Right ventricle myocardium inferior (tissue), 1 donor: Measurements from ENCODE around the gene DAD1. TPM values are rescaled to one million over a fixed set of nuclear protein-coding genes. Genes with fewer than 3 reads are reported as not detected.
A peak's percentile ranks its signal among the peaks of the same experiment; 100 is the strongest.
"Not testable (repeated sequence)": the region's sequence is repeated elsewhere in the genome, so short reads cannot be mapped to it uniquely, and the experiment has no call there.

Source experiments
- ATAC-seq: fragments of 200-7000 bp; cut with Tn5 transposase; one replicate; pipeline ENCODE4 v1.9.1; 2020; ENCODE audit warnings: mild to moderate bottlenecking, moderate library complexity
- DNase-seq: peaks from one replicate; pipeline ENCODE4 v3.0.0; 2021; ENCODE audit errors: missing footprints
- intact Hi-C: fragments of 100-400 bp; cut with DNase I; formaldehyde crosslinking; loops from one replicate; pipeline ENCODE4 v1.11.0; 2022
- total RNA-seq: library from RNA; stranded (reverse); fragmentation: NEBNext Ultra II Directional; extraction: Animal tissue kit (Norgen Biotek cat#: 25700); gene quantifications from one replicate; pipeline ENCODE4 v1.2.1, GENCODE V29; 2021
- donor health status: DM: no; HTN: yes; CAD: no; lungs with severe emphysema.

The DAD1 gene
- total RNA-seq, 1 donor from 2014 or later: 143 TPM

DNA sequence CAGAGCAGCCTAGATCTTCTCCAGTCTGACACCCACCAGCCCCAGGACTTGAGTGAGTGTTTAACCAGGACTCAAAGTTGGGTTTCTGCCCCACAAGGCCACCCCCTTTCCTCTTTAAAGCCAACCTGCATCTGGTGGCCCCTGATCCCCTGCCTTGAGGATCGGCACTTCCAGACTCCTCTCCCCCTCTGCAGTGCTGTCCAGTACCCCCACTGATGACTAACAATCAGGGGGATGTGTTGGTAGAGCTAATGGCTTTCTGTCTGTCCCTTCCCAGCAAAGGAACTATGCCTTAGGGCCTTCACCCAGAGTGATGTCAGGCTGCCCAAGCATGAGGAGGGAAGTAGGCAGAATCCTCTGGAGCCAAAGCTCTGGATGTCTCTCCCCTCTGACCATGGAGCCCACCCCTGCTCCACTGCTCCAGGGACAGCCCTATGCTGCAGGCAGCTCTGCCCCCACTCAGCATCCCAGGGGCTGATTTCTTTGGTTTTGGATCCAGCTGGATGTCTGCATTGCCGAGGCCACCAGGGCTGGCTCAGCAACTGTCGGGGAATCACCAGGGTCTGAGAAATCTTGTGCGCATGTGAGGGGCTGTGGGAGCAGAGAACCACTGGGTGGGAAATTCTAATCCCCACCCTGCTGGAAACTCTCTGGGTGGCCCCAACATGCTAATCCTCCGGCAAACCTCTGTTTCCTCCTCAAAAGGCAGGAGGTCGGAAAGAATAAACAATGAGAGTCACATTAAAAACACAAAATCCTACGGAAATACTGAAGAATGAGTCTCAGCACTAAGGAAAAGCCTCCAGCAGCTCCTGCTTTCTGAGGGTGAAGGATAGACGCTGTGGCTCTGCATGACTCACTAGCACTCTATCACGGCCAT lies 42.9 kb downstream of the DAD1 start:
- intact Hi-C loops: no loop called here
- DNase-seq (no peak), ATAC-seq (no peak)

DNA sequence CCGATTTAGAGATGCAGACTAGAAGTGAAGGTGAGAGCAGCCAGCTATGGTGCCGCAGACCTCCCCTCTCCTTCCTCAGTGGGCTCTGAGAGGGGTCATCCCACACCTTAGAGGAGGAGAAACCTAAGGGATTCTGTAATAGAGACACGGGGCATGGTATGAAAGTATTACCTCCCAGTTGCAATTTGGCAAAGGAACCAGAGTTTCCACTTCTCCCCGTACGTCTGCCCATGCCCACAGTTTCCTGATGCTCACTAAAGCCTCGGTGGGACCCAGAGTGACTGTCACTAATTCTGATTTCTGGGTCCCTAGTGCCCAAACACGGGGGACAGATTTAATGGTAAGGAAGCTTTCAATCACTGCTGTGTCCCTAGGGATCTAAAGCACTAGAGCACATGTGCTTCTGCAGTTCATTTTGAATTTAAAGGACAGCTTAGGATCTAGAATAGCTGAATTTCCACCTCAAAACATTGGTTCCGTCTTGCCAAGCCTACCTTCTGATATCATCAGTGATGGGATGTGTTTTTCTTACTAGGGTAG lies 44.1 kb downstream of the DAD1 start:
- ATAC-seq (no peak), DNase-seq (no peak)
- intact Hi-C loops: no loop called here

DNA sequence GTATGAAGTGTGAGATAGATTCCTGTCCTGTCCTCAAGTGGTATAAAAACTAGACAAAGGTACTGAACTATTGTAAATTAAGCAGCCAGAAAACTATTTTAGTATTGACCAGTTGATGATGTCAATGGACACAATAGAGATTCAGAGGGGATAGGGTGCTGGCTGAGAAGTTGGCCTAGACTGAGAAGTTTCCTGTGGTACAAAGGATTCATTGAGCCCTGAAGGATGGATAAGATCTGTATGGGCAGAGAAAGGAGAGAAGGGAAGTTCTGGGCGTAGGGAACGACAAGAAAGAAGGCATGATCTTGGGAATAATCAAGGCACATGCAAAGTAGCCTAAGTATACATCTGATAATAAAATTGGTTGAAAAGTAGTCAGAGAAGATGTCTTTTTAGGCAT lies 44.6 kb downstream of the DAD1 start:
- DNase-seq (no peak), ATAC-seq (no peak)
- intact Hi-C loops: no loop called here

DNA sequence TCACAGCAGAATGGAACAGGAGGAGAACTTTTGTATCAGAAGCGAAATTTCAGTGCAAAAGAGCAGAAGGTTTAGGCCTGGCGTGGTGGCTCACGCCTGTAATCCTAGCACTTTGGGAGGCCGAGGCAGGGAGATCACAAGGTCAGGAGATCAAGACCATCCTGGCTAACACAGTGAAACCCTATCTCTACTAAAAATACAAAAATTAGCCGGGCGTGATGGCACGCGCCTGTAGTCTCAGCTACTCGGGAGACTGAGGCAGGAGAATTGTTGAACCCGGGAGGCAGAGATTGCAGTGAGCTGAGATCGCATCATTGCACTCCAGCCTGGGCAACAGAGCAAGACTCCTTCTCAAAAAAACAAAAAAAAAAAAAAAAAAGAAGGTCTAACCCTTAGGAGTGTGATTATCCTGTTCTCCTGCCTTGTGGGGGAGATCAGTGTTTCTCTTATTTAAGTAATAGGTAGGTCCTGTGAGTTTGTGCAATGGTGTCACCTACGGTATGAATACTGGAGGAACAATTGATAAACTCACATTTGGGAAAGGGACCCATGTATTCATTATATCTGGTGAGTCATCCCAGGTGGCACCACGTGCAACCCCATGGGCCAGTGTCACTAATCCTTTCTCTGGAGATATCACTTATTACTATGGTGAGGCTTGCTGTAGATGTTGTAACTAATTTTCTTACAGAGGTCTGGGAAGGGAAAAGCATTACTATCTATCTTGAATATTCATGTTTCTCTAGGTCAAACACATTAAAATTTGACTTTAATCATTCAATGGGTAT lies 45.3 kb downstream of the DAD1 start:
- DNase-seq, ATAC-seq, intact Hi-C loops: not testable (repeated sequence)

DNA sequence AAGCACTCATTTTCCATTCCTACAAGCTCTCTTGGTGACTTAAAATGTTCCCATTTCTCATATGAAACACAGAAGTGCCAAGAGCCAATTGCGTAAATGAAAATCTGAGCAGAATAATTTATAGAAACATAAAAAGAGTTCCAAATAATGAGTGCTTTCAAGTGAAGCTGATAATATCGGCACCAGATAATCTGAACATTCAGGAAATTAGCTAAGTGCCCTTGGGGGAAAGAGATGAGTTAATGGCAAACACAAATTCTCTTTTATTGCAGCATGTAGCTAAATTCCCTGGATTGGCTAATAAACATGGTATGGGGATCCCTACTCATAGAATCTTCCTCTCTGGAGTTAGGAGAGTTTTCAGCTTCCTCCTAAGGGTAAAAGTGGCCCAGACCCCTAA lies 46.7 kb downstream of the DAD1 start:
- ATAC-seq: no peak
- intact Hi-C loops: no loop called here

DNA sequence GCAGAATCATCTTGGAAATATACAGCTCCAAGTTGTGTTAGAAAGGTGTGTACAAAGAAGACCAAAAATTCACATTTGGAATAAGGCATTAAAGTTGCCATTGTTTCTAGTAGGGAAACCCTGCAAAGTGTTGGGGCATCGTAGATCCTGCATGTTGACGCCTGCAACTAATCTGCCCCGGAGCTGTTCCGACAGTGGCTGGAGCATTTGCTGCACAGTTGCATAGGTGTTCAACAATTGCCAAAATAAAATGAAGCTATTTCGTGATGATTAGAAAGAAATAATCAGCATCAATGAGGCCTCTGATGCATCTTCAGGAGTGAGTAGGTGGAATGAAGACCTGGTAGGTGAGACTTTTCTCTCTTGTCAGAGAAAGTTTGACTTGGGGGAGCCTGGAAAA lies 47.3 kb downstream of the DAD1 start:
- ATAC-seq (no peak), DNase-seq (no peak)
- intact Hi-C loops: no loop called here

More for the DNA sequence above, 46.7 kb downstream of the DAD1 start:
- DNase-seq: no peak

DNA sequence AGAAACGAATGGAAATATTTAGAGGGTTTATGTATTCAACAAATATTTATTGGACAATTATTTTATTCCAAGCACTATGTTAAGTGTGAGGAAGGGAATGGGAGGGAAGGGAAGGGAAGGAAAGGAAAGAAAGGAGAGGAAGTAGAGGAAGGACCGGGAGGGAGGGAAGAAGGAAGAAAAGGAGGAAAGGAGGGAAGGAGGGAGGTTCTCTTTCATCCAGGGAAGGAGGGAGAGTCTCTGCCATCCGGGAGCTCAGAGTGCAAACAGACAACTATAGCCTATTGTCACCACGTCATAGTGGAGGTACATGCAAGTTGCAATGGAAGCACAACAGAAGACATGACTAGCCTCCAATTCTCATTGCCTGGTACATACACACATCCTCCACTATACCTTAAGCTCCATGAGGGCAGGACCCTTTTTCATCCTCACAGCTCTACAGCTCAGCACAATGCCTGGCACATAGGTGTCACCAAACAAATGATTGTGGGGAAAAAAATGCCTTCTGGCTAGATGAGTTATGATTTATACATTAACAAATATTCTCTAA lies 48.1 kb downstream of the DAD1 start:
- no peak for DNase-seq
- ATAC-seq: no peak
- intact Hi-C loops: no loop called here

DNA sequence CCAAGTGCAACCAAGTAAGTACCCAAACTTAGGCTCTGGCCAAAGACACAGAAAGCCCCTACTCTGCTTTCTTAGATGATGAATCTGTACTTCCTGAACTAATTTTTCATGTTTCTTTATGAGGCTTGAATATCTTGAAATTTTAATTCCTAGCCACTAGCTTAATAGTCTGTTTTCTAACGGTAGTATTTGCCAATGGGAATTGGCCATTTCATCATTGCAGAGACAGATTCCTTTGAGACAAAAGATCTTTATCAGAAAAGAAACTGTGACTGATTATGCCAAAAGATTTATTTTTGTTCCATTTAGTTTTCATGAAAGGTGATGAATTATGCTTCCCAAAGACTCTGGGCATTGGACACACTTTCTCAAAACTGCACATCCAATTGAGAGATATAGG lies 48.7 kb downstream of the DAD1 start:
- intact Hi-C loops: no loop called here
- DNase-seq (no peak), ATAC-seq (no peak)

DNA sequence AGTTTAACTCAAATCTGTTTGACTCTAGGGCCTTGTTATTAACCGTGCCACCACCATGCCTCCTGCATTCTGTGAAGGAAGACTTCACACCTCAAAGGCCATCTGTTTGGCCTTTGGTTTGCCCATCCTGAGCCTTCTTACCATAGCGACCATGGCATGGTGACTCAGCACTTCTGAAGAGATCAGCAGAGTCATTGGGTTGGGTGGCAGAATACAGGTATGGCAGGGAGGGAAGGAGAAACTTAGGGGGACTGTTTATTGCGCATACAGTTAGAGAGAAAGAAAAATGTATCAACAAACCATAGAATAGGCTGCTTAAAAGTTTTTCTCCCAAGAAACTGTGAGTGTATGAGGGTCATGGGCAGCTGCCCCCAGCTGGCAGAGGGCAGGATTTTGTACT lies 49.2 kb downstream of the DAD1 start:
- intact Hi-C loops: no loop called here
- ATAC-seq: no peak
- no peak for DNase-seq

DNA sequence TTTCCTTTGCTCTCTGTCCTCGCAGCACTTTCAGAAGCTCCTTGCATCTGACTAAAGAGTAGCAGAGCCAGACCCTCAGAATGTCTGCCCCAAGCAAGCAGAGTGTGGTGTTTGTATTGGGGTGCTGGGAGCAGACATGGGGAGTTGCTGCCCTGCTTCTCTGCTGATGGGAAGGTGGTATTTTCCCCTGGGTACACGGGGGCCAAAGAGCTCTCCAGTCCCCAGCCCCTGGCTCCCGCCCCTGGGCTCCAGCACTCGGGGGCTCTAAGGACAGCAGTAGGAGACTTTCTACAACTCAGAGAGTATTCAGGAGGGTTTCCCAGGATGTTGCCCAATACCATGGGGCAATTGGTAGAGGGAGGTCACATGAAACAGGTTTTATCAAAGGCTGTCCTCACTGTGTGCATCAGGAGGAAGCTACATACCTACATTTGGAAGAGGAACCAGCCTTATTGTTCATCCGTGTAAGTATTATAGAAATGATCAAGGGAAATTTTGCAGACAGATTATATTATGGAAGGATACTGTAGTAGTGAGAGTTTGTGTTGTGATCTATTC lies 50.3 kb downstream of the DAD1 start:
- intact Hi-C loops: no loop called here
- DNase-seq: no peak
- no peak for ATAC-seq

DNA sequence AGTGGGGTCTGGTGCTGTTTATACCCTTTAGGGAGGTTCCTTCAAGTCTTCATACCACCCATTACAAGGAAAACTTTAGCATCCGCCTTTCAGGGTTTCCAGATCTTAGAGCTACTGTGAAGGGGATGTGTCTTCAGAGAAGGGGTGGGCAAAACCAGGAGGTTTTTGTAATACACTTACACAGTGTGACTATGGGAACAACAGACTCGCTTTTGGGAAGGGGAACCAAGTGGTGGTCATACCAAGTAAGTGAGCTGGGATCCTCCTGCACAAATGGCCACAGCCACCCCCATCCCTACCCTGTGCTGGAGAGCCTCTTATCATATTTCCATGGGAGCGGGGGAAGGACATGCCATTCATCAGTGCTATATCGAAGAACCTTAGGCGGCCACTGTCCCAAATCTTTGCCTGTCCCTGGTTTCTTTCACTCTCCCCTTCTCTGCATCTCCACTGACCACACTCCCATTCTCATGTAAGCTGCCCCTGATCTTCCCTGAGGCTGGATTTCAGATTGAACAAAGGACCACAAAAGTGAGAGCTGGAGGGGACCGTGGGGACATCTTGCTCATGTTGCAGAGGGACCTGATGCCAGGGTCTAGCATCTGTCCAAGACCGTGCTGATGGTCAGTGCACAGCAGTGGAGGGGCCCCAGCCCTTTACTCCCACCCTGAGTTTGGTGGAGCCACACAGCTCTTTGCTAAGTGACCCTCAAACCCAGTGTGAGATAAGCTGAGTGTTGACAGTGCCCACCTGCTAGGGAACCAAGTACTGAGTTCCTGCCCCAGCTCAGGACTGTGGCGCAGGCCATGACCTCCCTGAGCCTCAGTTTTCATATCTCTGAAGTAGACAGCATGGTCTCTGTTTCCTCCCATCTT lies 51.4 kb downstream of the DAD1 start:
- DNase-seq (no peak), ATAC-seq (no peak)
- intact Hi-C loops: no loop called here

DNA sequence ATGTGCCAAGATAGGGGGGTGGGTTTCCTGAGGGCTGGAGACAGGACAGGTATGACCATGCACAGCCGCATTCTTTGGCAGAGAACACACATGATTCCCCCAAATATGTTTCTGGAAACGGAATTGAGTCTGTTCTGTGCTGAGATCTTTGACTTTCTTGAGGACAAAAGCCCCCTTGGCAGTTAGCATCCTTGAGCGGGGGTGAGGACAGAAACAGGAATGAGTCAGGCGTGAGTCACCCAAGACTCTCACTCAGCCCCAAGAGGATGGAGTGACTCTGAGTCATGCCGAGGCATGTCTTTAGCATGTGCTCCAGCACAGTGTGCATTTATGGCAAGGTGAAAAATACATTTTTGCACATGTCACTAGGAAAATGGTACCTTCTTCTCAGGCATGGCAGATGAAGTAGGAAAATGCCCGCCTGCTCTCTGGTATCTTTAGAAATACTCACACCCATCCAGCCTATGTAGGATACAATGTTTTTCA lies 52.1 kb downstream of the DAD1 start:
- intact Hi-C loops: no loop called here
- ATAC-seq (peak; percentile 77), DNase-seq (no peak)

DNA sequence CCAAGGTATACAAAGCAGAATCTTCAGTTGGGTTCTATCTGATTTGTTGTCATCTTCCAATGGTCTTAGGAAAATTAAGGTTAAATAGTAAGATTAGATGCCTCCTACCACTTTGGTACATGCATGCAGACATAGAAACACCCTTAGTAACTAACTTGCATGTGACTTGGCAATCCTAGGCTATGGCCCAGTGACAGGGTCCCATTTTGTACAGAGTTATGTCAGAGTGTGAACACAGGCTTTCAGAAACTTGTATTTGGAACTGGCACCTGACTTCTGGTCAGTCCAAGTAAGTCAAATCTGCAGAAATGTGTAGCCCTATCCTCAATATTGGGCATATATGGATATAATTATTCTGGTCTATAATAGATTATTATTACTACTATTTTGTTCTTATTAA lies 53.1 kb downstream of the DAD1 start:
- intact Hi-C loops: no loop called here
- no peak for DNase-seq
- ATAC-seq: no peak

DNA sequence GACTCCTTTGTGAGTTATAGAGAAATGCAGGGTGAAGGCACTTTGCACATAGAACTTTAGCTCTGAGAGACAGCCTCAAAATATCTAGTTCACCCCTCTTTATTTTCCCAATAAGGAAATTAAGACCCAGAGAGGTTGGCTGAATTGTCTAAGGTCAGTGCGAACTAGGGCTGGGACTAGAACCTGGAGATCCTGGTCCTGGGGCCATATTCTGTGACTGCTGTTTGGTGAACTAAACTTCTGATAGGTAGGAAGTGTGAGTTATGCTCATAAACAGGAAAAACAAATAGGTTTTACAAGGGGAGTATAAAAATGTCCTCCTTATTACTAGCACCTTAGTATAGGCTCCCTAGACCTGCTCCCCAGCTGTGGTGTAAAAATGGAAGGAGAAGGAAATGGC lies 53.9 kb downstream of the DAD1 start:
- DNase-seq: no peak
- intact Hi-C loops: no loop called here
- no peak for ATAC-seq

DNA sequence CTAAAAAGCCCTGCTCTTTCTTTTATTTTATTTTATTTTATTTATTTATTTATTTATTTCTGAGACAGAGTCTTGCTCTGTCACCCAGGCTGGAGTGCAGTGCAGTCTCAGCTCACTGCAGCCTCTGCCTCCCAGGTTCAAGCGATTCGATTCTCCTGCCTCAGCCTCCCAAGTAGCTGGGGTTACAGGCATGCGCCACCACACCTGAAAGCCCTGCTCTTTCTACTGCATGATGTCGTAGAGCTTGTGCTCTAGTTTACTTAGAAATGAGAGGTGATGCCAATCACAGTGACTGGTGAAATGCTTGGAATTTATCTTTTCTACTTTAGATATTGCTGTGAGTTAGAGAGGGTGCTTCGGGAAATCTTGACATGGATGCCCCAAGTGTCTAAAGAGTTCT lies 54.5 kb downstream of the DAD1 start:
- intact Hi-C loops: no loop called here
- no peak for ATAC-seq
- DNase-seq: no peak

DNA sequence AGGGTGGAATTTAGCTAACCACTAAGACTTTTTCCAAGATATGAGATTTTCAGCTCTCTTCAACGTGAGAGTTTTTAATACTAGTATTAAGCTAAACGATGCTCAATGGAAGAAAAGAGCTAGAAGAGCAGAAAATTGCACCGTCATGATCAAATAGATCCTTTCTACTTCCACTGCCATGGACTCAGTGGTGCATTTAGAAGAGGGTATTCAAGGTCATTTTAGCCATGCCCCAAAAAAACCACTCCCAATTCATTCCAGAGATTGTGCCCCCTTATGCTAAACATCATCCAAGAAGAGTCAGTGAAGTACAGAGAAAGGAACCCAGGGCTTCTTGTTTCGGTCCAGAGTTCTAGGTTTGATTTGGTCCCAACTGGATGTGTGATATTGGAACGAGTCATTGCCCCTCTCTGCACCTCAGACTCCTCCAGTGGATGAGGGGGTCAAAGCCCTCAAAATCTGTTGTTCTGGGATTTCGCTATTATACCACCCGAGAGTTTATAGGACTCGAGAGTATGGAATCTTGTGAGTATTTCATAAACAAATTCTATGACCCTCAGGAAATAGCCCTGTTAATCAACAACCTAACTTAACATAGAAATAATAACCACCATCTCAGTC lies 55.2 kb downstream of the DAD1 start:
- DNase-seq (no peak), ATAC-seq (no peak)
- intact Hi-C loops: no loop called here

DNA sequence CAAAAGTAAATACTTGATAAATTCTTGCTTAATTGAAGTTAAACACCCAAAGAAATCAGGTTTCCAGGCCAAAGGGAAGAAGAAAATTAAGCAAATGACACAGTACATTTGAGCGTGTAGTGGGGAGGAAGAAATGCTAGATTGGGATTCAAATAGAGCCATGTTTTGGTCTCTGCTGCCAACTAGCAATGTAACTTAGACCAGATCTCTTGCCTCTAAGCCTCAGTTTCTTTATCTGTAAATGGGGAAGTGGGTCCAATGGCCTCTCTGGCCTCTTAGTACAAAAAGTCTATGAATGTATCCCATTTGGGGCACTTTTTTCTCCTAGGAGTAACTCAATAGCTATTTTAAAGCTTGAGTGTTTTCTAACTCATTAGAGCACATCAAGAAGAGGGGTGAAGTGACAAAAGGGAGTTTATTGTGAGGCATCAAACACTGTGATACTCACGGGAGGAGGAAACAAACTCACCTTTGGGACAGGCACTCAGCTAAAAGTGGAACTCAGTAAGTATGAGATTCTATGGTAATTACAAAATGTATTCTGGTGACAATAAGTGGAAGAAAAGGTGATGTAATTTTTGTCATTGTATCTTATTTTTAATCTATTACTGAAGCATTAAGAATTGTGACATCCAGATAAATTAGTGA lies 55.8 kb downstream of the DAD1 start:
- no peak for ATAC-seq
- intact Hi-C loops: no loop called here
- no peak for DNase-seq
